WTC11 (cell line): Measurements from ENCODE around the gene IL1B. TPM values are rescaled to one million over a fixed set of nuclear protein-coding genes. Genes with fewer than 3 reads are reported as not detected.
A peak's percentile ranks its signal among the peaks of the same experiment; 100 is the strongest.

Experiments used
- ATAC-seq: fragments of 200-7000 bp; cut with Tn5 transposase; 2 replicates; pipeline ENCODE4 v1.10.0; 2021; ENCODE audit warnings: mild to moderate bottlenecking, moderate library complexity
- CTCF ChIA-PET: fragments of 300-600 bp; sonication (Branson Sonifier 250); formaldehyde crosslinking; loops from one replicate; lab custom pipeline; 2021; ENCODE audit warnings: antibody characterized with exemption; lab: Charles Lee
- POLR2A ChIA-PET: fragments of 350-600 bp; sonication (Branson Sonifier 250); formaldehyde crosslinking; loops from one replicate; lab custom pipeline; 2021; ENCODE audit warnings: antibody characterized with exemption; lab: Charles Lee
- DNase-seq: peaks from one replicate; pipeline ENCODE4 v3.0.0; 2021; ENCODE audit warnings: low spot score
- H3K27ac Mint-ChIP-seq: 2 replicates; pipeline ENCODE4 v1.8.0; 2021; ENCODE audit warnings: mixed read lengths
- H3K27me3 Mint-ChIP-seq: 2 replicates; pipeline ENCODE4 v1.8.0; 2021; ENCODE audit warnings: low read depth, mild to moderate bottlenecking, moderate library complexity, mixed read lengths
- H3K36me3 Mint-ChIP-seq: 2 replicates; pipeline ENCODE4 v1.8.0; 2021; ENCODE audit warnings: mixed read lengths
- H3K4me1 Mint-ChIP-seq: 2 replicates; pipeline ENCODE4 v1.8.0; 2022; ENCODE audit warnings: mixed read lengths
- H3K4me3 Mint-ChIP-seq: 2 replicates; pipeline ENCODE4 v1.8.0; 2021; ENCODE audit warnings: mild to moderate bottlenecking, moderate library complexity, mixed read lengths
- H3K9me3 Mint-ChIP-seq: 2 replicates; pipeline ENCODE4 v1.8.0; 2021; ENCODE audit warnings: mixed read lengths
- GABPB1 ChIP-seq: sonication (generic); formaldehyde crosslinking; IDR thresholded peaks from 2 replicates; pipeline ENCODE4 v1.8.1; 2023; ENCODE audit warnings: mild to moderate bottlenecking, missing genetic modification reagents
- GRHL2 ChIP-seq: fragments of 250-450 bp; sonication (Bioruptor Pico); IDR thresholded peaks from 2 replicates; pipeline ENCODE4 v1.8.0; 2022; ENCODE audit warnings: mild to moderate bottlenecking, moderate library complexity; ENCODE audit not compliant: insufficient replicate concordance, severe bottlenecking
- HMGA2 ChIP-seq: fragments of 250-450 bp; sonication (Bioruptor Pico); IDR thresholded peaks from 2 replicates; pipeline ENCODE4 v1.4.0; 2021; ENCODE audit warnings: mild to moderate bottlenecking, moderate library complexity
- KAT7 ChIP-seq: sonication (generic); formaldehyde crosslinking; IDR thresholded peaks from 2 replicates; pipeline ENCODE4 v1.8.1; 2023; ENCODE audit warnings: missing genetic modification reagents, mild to moderate bottlenecking, borderline replicate concordance
- MYBL2 ChIP-seq: sonication (generic); formaldehyde crosslinking; IDR thresholded peaks from 2 replicates; pipeline ENCODE4 v1.8.1; 2023; ENCODE audit warnings: mild to moderate bottlenecking, moderate library complexity, missing genetic modification reagents
- NFATC4 ChIP-seq: fragments of 250-450 bp; sonication (Bioruptor Pico); IDR thresholded peaks from 2 replicates; pipeline ENCODE4 v1.9.0; 2021; ENCODE audit warnings: mild to moderate bottlenecking
- NR2C2 ChIP-seq: sonication (generic); formaldehyde crosslinking; IDR thresholded peaks from 2 replicates; pipeline ENCODE4 v1.8.0; 2022; ENCODE audit warnings: mild to moderate bottlenecking, missing genetic modification reagents
- RELA ChIP-seq: sonication (generic); formaldehyde crosslinking; IDR thresholded peaks from 2 replicates; pipeline ENCODE4 v1.8.1; 2022; ENCODE audit warnings: missing genetic modification reagents, mild to moderate bottlenecking, borderline replicate concordance
- SP1 ChIP-seq: sonication (generic); formaldehyde crosslinking; conservative IDR thresholded peaks from 2 replicates; pipeline ENCODE4 v1.8.1; 2022; ENCODE audit warnings: missing genetic modification reagents
- TCF7 ChIP-seq: sonication (generic); formaldehyde crosslinking; IDR thresholded peaks from 2 replicates; pipeline ENCODE4 v1.8.0; 2022; ENCODE audit warnings: mild to moderate bottlenecking, low read depth, missing genetic modification reagents, moderate library complexity
- ZNF121 ChIP-seq: sonication (generic); formaldehyde crosslinking; IDR thresholded peaks from 2 replicates; pipeline ENCODE4 v1.8.0; 2023; ENCODE audit warnings: missing genetic modification reagents
- ZNF423 ChIP-seq: fragments of 250-450 bp; sonication (Bioruptor Pico); IDR thresholded peaks from 2 replicates; pipeline ENCODE4 v2.1.2; 2022; ENCODE audit warnings: mild to moderate bottlenecking, moderate library complexity
- total RNA-seq: library from RNA; stranded (reverse); gene quantifications from 3 replicates; pipeline ENCODE4 v1.2.3, GENCODE V29; 2021
- TF ChIP-seq, protein P1 (sequence below): sonication (generic); formaldehyde crosslinking; IDR thresholded peaks from 2 replicates; pipeline ENCODE4 v1.8.0; 2022; ENCODE audit warnings: missing genetic modification reagents
- TF ChIP-seq, protein P2 (sequence below): fragments of 250-450 bp; sonication (Bioruptor Pico); IDR thresholded peaks from 2 replicates; pipeline ENCODE4 v1.9.0; 2021; ENCODE audit warnings: mild to moderate bottlenecking
- TF ChIP-seq, protein P3 (sequence below): fragments of 200-600 bp; IDR thresholded peaks from 2 replicates; pipeline ENCODE4 v1.8.0; 2022; ENCODE audit warnings: antibody characterized with exemption
- TF ChIP-seq, protein P4 (sequence below): sonication (generic); formaldehyde crosslinking; IDR thresholded peaks from 2 replicates; pipeline ENCODE4 v1.8.1; 2022; ENCODE audit warnings: low read depth, missing genetic modification reagents, borderline replicate concordance
- TF ChIP-seq, protein P5 (sequence below): fragments of 250-450 bp; sonication (Bioruptor Pico); IDR thresholded peaks from 2 replicates; pipeline ENCODE4 v1.8.0; 2021; ENCODE audit warnings: mild to moderate bottlenecking

IL1B gene
- total RNA-seq, 1 experiment from 2014 or later: not detected

DNA sequence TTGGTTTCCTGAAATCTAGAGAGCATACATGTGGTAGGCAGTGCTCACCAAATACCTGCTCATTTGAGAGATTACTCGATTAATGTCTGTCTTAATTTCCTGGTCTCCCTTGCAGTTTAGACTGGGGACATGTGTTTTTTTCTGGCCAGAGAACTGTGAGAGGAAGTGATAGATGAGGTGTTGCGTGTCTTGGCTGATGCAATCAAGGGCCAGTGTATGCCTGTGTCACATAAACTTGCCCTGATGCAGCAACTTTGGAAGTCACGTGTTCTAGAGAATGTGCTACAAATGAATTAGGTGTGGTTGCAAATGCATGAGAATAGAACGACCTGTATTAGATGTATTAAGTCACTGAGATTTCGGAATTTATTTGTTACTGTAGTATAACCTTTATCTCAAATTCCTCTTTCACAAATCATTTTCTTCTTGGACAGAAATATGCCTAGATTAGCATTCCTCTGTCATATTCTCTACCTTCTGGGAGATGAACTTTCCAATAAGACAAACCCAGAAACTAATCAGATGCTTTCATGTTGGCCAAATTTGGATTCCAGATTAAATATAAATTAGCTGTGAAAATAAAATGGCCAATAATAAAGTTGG is 42.3 kb downstream of the IL1B start:
- H3K27me3 Mint-ChIP-seq: no peaks in the 10 kb centered on the region; the same call in 1 of the 2 replicates
- H3K27ac Mint-ChIP-seq: peak overlapping the region; percentile 5; the same call in 1 of the 2 replicates

DNA sequence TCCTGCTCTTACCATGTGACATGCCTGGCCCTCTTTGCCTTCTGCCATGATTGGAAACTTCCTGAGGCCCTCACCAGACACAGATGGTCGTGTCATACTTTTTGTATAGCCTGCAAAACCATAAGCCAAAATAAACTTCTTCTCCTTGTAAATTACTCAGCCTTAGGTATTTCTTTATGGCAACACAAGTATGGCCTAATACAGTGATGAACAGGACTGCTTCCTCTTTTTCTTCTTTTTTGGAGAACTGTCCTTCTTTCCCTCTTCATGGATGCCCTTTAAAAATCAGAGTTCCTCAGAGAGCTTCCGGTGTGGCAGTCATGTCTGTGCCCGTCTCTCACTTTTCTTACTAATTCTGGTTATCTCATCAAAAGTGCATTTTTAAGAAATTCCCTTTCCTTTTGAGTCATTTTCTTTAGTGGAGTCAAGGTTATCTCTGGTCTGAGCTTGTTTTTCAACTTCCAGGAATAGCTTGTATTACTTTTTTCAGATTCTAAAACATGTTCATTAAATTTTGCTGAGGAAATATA is 43.1 kb downstream of the IL1B start:
- H3K4me3 Mint-ChIP-seq: no peak overlapping the region
- peaks cover 52% of the 10 kb centered on the region for H3K4me1 Mint-ChIP-seq
- TF ChIP-seq RELA (CRISPR knock-in tag): no peak
- TF ChIP-seq, protein P1, sequence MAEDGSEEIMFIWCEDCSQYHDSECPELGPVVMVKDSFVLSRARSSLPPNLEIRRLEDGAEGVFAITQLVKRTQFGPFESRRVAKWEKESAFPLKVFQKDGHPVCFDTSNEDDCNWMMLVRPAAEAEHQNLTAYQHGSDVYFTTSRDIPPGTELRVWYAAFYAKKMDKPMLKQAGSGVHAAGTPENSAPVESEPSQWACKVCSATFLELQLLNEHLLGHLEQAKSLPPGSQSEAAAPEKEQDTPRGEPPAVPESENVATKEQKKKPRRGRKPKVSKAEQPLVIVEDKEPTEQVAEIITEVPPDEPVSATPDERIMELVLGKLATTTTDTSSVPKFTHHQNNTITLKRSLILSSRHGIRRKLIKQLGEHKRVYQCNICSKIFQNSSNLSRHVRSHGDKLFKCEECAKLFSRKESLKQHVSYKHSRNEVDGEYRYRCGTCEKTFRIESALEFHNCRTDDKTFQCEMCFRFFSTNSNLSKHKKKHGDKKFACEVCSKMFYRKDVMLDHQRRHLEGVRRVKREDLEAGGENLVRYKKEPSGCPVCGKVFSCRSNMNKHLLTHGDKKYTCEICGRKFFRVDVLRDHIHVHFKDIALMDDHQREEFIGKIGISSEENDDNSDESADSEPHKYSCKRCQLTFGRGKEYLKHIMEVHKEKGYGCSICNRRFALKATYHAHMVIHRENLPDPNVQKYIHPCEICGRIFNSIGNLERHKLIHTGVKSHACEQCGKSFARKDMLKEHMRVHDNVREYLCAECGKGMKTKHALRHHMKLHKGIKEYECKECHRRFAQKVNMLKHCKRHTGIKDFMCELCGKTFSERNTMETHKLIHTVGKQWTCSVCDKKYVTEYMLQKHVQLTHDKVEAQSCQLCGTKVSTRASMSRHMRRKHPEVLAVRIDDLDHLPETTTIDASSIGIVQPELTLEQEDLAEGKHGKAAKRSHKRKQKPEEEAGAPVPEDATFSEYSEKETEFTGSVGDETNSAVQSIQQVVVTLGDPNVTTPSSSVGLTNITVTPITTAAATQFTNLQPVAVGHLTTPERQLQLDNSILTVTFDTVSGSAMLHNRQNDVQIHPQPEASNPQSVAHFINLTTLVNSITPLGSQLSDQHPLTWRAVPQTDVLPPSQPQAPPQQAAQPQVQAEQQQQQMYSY (CRISPR knock-in tag): no peak
- no peak for TF ChIP-seq HMGA2 (CRISPR knock-in tag)
- no peak for TF ChIP-seq NFATC4 (CRISPR knock-in tag)
- no peak for TF ChIP-seq KAT7 (CRISPR knock-in tag)
- TF ChIP-seq, protein P2, sequence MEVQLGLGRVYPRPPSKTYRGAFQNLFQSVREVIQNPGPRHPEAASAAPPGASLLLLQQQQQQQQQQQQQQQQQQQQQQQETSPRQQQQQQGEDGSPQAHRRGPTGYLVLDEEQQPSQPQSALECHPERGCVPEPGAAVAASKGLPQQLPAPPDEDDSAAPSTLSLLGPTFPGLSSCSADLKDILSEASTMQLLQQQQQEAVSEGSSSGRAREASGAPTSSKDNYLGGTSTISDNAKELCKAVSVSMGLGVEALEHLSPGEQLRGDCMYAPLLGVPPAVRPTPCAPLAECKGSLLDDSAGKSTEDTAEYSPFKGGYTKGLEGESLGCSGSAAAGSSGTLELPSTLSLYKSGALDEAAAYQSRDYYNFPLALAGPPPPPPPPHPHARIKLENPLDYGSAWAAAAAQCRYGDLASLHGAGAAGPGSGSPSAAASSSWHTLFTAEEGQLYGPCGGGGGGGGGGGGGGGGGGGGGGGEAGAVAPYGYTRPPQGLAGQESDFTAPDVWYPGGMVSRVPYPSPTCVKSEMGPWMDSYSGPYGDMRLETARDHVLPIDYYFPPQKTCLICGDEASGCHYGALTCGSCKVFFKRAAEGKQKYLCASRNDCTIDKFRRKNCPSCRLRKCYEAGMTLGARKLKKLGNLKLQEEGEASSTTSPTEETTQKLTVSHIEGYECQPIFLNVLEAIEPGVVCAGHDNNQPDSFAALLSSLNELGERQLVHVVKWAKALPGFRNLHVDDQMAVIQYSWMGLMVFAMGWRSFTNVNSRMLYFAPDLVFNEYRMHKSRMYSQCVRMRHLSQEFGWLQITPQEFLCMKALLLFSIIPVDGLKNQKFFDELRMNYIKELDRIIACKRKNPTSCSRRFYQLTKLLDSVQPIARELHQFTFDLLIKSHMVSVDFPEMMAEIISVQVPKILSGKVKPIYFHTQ (CRISPR knock-in tag): no peak
- no peak for TF ChIP-seq ZNF121 (CRISPR knock-in tag)
- no peak for TF ChIP-seq MYBL2
- TF ChIP-seq, protein P3, sequence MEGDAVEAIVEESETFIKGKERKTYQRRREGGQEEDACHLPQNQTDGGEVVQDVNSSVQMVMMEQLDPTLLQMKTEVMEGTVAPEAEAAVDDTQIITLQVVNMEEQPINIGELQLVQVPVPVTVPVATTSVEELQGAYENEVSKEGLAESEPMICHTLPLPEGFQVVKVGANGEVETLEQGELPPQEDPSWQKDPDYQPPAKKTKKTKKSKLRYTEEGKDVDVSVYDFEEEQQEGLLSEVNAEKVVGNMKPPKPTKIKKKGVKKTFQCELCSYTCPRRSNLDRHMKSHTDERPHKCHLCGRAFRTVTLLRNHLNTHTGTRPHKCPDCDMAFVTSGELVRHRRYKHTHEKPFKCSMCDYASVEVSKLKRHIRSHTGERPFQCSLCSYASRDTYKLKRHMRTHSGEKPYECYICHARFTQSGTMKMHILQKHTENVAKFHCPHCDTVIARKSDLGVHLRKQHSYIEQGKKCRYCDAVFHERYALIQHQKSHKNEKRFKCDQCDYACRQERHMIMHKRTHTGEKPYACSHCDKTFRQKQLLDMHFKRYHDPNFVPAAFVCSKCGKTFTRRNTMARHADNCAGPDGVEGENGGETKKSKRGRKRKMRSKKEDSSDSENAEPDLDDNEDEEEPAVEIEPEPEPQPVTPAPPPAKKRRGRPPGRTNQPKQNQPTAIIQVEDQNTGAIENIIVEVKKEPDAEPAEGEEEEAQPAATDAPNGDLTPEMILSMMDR: no peak
- TF ChIP-seq TCF7 (CRISPR knock-in tag): no peak
- TF ChIP-seq, protein P4, sequence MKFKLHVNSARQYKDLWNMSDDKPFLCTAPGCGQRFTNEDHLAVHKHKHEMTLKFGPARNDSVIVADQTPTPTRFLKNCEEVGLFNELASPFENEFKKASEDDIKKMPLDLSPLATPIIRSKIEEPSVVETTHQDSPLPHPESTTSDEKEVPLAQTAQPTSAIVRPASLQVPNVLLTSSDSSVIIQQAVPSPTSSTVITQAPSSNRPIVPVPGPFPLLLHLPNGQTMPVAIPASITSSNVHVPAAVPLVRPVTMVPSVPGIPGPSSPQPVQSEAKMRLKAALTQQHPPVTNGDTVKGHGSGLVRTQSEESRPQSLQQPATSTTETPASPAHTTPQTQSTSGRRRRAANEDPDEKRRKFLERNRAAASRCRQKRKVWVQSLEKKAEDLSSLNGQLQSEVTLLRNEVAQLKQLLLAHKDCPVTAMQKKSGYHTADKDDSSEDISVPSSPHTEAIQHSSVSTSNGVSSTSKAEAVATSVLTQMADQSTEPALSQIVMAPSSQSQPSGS (CRISPR knock-in tag): no peak
- H3K27ac Mint-ChIP-seq: no peak overlapping the region
- ChIA-PET CTCF (no interaction called here), POLR2A (no interaction called here)
- DNase-seq (no peak), ATAC-seq (no peak)
- H3K9me3 Mint-ChIP-seq: peaks cover 18% of the 10 kb centered on the region
- H3K36me3 Mint-ChIP-seq: peaks cover 8% of the 10 kb centered on the region
- H3K27me3 Mint-ChIP-seq: no peaks in the 10 kb centered on the region; the same call in 1 of the 2 replicates

More for the DNA sequence above, 42.3 kb downstream of the IL1B start:
- Mint-ChIP-seq H3K4me3 (no peak overlapping the region), H3K9me3 (peaks cover 18% of the 10 kb centered on the region), H3K36me3 (peaks cover 8% of the 10 kb centered on the region), H3K4me1 (peaks cover 56% of the 10 kb centered on the region)
- POLR2A ChIA-PET: no interaction called here
- no peak for DNase-seq
- no peak for TF ChIP-seq GRHL2
- TF ChIP-seq GABPB1 (CRISPR knock-in tag): peak; percentile 99
- TF ChIP-seq ZNF423 (CRISPR knock-in tag): no peak
- no peak for TF ChIP-seq SP1 (CRISPR knock-in tag)
- no peak for TF ChIP-seq NR2C2 (CRISPR knock-in tag)
- TF ChIP-seq, protein P5, sequence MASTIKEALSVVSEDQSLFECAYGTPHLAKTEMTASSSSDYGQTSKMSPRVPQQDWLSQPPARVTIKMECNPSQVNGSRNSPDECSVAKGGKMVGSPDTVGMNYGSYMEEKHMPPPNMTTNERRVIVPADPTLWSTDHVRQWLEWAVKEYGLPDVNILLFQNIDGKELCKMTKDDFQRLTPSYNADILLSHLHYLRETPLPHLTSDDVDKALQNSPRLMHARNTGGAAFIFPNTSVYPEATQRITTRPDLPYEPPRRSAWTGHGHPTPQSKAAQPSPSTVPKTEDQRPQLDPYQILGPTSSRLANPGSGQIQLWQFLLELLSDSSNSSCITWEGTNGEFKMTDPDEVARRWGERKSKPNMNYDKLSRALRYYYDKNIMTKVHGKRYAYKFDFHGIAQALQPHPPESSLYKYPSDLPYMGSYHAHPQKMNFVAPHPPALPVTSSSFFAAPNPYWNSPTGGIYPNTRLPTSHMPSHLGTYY (CRISPR knock-in tag): no peak
- no peak for ATAC-seq
- CTCF ChIA-PET: interaction anchor here (1.0 kb wide), 1 partner anchor 45 kb away, joined by 3 read pairs; no protein-coding TSS in a partner anchor
